Measurements from ENCODE around the gene EFHD1.
"Not testable (repeated sequence)": the region's sequence is repeated elsewhere in the genome, so short reads cannot be mapped to it uniquely, and the experiment has no call there.

Gene EFHD1

GRCh38 chr2:232699110-232699509, 65.7 kb downstream of the EFHD1 start:
- DNase-seq (ENCODE audit: insufficient read length) = no peak
- FAIRE-seq = no peak
- TF ChIP-seq POLR2A (IDR thresholded peaks at IDR 0.05; ENCODE audit: low read depth, low read length) (no peak), TAF1 (IDR thresholded peaks at IDR 0.05; ENCODE audit: borderline replicate concordance, low read depth, low read length) (no peak), POLR2AphosphoS5 (IDR thresholded peaks at IDR 0.05; ENCODE audit: low read depth, low read length) (no peak)

GRCh38 chr2:232700154-232700553, 66.8 kb downstream of the EFHD1 start:
- TF ChIP-seq TAF1 (IDR thresholded peaks at IDR 0.05; ENCODE audit: borderline replicate concordance, low read depth, low read length) (no peak), POLR2AphosphoS5 (IDR thresholded peaks at IDR 0.05; ENCODE audit: low read depth, low read length) (no peak), POLR2A (IDR thresholded peaks at IDR 0.05; ENCODE audit: low read depth, low read length) (no peak)
- DNase-seq (ENCODE audit: insufficient read length) (no peak), FAIRE-seq (no peak)

GRCh38 chr2:232707076-232707475, 73.7 kb downstream of the EFHD1 start:
- TF ChIP-seq POLR2AphosphoS5 (IDR thresholded peaks at IDR 0.05; ENCODE audit: low read depth, low read length) (no peak), TAF1 (IDR thresholded peaks at IDR 0.05; ENCODE audit: borderline replicate concordance, low read depth, low read length) (no peak), POLR2A (IDR thresholded peaks at IDR 0.05; ENCODE audit: low read depth, low read length) (no peak)
- FAIRE-seq (no peak), DNase-seq (ENCODE audit: insufficient read length) (no peak)

GRCh38 chr2:232713505-232713904, 80.1 kb downstream of the EFHD1 start:
- TF ChIP-seq TAF1 (IDR thresholded peaks at IDR 0.05; ENCODE audit: borderline replicate concordance, low read depth, low read length) = no peak
- no peak for TF ChIP-seq POLR2AphosphoS5 (IDR thresholded peaks at IDR 0.05; ENCODE audit: low read depth, low read length)
- no peak for TF ChIP-seq POLR2A (IDR thresholded peaks at IDR 0.05; ENCODE audit: low read depth, low read length)
- no peak for DNase-seq (ENCODE audit: insufficient read length)
- FAIRE-seq = no peak

DNA sequence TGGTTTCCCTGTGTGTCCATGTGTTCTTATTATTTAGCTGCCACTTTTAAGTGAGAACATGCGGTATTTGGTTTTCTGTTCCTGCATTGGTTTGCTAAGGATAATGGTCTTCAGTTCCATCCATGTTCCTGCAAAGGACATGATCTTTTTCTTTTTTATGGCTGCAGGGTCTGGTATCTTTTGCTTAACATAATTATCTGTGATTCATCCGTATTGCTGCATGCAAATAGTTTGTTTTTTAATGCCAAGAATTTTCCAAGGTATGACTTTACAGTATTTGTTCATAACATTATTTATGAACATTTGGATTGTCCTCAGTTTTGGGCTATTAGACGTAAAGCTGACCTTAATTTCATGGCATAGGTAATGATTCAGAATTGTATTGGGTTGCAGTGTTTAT, 81.6 kb downstream of the EFHD1 start:
- no peak for TF ChIP-seq POLR2A (IDR thresholded peaks at IDR 0.05; ENCODE audit: low read depth, low read length)
- no peak for TF ChIP-seq POLR2AphosphoS5 (IDR thresholded peaks at IDR 0.05; ENCODE audit: low read depth, low read length)
- TF ChIP-seq TAF1 (IDR thresholded peaks at IDR 0.05; ENCODE audit: borderline replicate concordance, low read depth, low read length) = no peak
- DNase-seq (ENCODE audit: insufficient read length) (no peak), FAIRE-seq (peak; percentile 44)

GRCh38 chr2:232720056-232720455, 86.7 kb downstream of the EFHD1 start:
- DNase-seq (ENCODE audit: insufficient read length); FAIRE-seq: not testable (repeated sequence)

DNA sequence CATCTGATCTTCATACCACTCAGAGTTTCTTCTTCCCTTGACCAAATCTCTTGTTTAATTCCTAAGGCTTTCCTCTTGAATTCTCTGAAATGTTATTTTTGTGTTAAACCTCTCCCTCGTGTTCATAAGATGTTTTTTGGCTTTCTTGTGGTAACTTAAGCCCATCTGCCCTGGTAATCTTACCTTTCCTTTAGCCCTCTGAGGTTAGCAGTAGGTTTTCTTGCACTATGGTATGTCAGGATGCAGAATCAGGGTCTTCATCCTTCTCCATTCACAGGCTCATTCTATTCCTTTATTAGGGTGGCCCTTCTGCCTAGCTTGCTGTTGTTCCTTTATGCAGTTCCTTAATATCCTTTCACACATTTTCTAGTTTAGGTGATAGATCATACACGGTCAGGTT, 87.9 kb downstream of the EFHD1 start:
- TF ChIP-seq POLR2AphosphoS5 (IDR thresholded peaks at IDR 0.05; ENCODE audit: low read depth, low read length) = no peak
- no peak for TF ChIP-seq TAF1 (IDR thresholded peaks at IDR 0.05; ENCODE audit: borderline replicate concordance, low read depth, low read length)
- no peak for TF ChIP-seq POLR2A (IDR thresholded peaks at IDR 0.05; ENCODE audit: low read depth, low read length)
- FAIRE-seq (no peak), DNase-seq (ENCODE audit: insufficient read length) (no peak)

GRCh38 chr2:232721882-232722281, 88.5 kb downstream of the EFHD1 start:
- no peak for TF ChIP-seq TAF1 (IDR thresholded peaks at IDR 0.05; ENCODE audit: borderline replicate concordance, low read depth, low read length)
- no peak for TF ChIP-seq POLR2AphosphoS5 (IDR thresholded peaks at IDR 0.05; ENCODE audit: low read depth, low read length)
- TF ChIP-seq POLR2A (IDR thresholded peaks at IDR 0.05; ENCODE audit: low read depth, low read length) = no peak
- FAIRE-seq = no peak
- no peak for DNase-seq (ENCODE audit: insufficient read length)

DNA sequence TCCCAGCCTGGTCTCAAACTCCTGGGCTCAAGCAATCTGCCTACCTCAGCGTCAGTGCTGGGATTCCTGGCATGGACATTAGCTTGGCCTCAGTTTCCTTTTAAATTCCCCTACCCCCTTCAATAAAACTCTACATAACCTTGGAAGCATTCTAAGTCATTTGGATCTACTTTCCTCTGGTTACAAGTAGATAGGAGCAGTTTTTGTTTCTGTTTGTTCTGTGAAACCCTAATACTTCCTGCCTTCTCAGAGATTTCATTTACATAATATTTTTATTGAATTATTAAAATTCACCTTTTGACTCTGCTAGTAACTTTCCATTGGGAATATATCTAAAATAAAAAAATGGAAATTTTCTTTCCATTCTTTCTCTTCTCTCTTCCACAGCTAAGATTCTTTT, 89.6 kb downstream of the EFHD1 start:
- FAIRE-seq (no peak), DNase-seq (ENCODE audit: insufficient read length) (no peak)
- TF ChIP-seq POLR2AphosphoS5 (IDR thresholded peaks at IDR 0.05; ENCODE audit: low read depth, low read length) (no peak), TAF1 (IDR thresholded peaks at IDR 0.05; ENCODE audit: borderline replicate concordance, low read depth, low read length) (no peak), POLR2A (IDR thresholded peaks at IDR 0.05; ENCODE audit: low read depth, low read length) (no peak)

DNA sequence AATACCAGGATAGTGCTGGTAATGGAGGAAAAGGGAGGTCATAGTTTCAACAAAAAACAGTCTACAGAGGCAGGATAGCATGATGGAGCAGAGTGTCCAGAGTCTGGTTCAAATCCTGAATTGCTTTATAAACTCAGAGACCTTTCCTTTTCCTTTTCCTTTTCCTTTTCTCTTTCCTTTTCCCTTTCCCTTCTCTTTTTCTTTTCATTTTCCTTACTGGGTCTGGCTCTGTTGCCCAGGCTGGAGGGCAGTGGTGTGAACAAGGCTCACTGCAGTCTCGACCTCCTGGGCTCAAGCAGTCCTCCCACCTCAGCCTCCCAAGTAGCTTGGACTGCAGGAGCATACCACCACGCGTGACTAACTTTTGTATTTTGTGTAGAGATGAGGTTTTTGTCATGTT, 95.4 kb downstream of the EFHD1 start:
- DNase-seq (ENCODE audit: insufficient read length) (no peak), FAIRE-seq (no peak)
- TF ChIP-seq POLR2A (IDR thresholded peaks at IDR 0.05; ENCODE audit: low read depth, low read length) (no peak), TAF1 (IDR thresholded peaks at IDR 0.05; ENCODE audit: borderline replicate concordance, low read depth, low read length) (no peak), POLR2AphosphoS5 (IDR thresholded peaks at IDR 0.05; ENCODE audit: low read depth, low read length) (no peak)

DNA sequence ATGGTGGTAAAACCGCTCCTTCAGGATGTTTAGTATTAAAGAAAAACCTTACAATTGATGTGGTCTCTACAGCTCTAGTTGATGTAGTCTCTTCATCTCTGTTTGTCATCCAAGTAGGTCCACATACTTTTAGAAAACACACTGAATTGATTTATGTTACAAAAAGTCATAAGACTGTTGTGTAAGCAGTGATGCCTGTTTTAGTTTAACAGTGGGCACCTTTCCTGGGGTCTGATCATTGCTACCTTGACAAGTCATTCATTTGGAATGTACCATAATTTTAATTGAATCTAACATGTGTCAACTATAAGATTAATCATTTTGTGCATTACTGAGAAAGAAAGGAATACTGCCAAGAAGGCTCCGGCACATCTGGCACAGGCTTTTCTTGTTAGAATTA, 98.1 kb downstream of the EFHD1 start:
- DNase-seq (ENCODE audit: insufficient read length) (no peak), FAIRE-seq (no peak)
- no peak for TF ChIP-seq POLR2A (IDR thresholded peaks at IDR 0.05; ENCODE audit: low read depth, low read length)
- TF ChIP-seq TAF1 (IDR thresholded peaks at IDR 0.05; ENCODE audit: borderline replicate concordance, low read depth, low read length) = no peak
- TF ChIP-seq POLR2AphosphoS5 (IDR thresholded peaks at IDR 0.05; ENCODE audit: low read depth, low read length) = no peak
